OCI-LY3 (cell line): Measurements from ENCODE around the gene ACOT7.

ENCODE experiments used
- CTCF ChIP-seq: fragments of 200-600, 300-600 bp; sonication (generic); IDR thresholded peaks from 2 replicates; pipeline ENCODE4 v1.5.1; 2014; ENCODE audit warnings: antibody characterized with exemption, low read length, low read depth
- EZH2phosphoT487 ChIP-seq: fragments of 200-600 bp; shearing (Covaris generic); IDR thresholded peaks from 2 replicates; pipeline ENCODE4 v1.6.1; 2018; ENCODE audit warnings: antibody characterized with exemption, mixed run types, low read depth

- no peak for TF ChIP-seq CTCF
- no peak for TF ChIP-seq EZH2phosphoT487
Measured at GRCh38 chr1:6285336-6285735, 108.2 kb downstream of the ACOT7 start.
